ENCODE results near the gene SEMA5B.

SEMA5B gene

DNA sequence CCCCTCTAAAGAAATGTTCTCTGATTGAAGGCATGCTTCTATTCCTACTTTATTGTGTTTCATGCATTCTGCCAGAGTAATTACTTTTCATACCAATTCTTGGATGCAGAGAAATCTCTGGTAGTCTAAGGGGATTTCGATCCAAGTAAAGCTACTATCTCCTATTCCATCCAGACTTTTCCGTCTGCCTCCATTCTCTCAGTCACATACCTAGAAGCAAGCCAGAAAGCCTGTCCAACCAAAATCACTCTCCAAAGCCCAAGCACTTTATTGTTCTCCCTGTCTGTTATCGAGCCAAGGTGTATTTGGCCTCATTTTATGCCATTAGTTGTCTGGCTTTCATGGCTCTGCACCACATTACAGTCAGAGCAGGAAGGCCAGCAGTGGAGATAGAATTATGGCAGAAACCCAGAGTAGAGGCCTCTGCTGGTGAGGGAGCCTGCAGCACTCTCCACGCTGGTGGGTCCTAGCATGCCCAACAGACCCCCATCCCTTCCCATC lies 136.8 kb downstream of the SEMA5B start:
- no peak for DNase-seq (ENCODE audit: low spot score)

DNA sequence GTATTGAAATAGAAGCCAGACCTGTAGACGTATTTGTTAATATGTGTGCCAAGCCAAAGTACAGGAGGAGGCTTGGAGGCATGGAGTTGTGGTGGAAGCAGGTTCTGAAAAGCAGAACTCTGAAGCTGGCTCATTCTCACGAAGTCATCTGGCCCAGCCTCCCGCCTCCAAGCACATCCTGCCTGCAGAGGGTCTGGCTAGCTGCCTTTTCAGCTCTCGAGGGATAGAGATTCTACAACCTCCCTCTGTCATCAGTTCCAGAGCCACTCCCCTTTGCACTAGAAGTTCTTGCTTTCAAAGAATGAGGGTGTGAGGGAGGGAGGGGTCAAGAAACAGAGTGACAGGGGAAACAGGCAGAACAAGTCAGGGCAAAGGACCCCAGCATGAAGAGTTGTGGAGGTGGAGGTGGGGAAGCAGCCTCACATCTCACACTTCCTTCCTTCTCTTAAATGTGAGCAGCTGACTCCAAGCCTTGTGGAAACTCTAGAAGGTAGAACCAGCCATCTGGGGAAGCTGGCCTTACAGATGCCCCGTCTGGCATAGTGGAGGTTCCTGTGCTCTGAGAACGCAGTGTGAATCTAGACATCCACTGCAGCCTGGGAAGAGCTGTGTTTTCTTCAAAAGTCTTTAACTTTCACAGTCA lies 137.4 kb downstream of the SEMA5B start:
- DNase-seq (ENCODE audit: low spot score) = peak; percentile 85

GRCh38 chr3:122886946-122887345 lies 140.6 kb downstream of the SEMA5B start:
- DNase-seq (ENCODE audit: low spot score) = no peak

DNA sequence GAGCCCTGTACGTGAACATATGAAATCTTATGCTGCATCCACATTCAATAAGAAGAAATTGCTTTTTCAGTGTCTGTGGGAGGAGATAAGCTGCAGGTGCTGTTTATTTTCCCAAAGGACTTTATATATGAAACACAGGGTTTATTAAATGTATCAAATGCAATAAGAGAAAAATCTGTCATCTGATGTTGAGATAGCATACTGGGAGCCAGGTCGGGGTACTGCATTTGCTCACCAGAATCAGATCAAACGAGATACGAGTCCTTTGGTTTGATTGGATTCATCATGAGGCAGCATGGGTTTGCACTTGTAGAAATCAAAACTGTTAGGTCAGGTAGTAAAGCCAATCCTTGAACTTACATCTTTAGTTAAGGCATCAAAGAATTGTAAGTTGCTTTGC lies 141.3 kb downstream of the SEMA5B start:
- DNase-seq (ENCODE audit: low spot score) = no peak

DNA sequence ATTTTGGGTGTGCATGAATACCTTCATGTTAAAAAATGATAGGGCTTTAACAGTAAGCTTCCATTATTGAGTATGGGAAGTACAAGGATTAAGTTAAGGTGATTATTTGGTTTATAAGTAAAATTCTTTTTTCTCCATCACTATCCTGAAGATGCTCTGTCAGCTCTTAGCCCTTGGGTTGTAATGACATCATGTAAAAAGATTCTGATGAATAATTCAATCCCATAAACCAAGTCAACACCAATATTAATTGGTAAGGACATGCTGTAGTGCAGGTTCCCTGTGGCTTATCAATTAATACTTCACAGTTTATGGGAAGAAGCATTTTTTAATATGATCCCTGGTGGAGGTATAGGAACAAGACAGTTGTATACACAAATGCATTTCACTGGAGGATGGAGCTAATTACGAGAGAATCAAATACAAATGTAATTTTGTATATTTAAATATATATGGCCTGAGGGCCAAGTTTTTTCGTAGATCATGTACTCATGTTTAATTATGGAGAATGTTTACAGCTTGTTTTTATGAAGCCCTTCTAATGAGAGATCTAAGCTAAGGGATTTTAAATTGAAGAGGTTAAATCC lies 145.1 kb downstream of the SEMA5B start:
- no peak for DNase-seq (ENCODE audit: low spot score)

DNA sequence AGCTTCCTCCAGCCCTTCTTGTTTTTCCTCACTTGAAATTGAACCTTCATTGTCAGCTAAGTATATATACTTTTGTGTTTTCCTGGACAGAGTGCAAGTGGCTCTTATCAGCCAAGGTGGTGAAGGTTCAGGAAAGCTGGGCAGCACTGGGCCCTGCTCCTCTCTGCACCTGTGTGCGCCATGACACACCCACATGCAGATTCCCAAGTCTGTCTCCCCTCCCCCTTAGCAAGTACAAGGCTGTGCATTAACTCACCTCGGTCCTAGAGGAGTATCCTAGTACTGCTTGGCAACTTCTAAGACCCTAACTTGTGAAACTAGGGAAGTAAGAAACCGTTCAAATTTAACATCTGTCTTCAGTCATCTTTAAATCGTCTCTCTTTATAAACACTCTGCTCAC lies 146.9 kb downstream of the SEMA5B start:
- DNase-seq (ENCODE audit: low spot score) = no peak

- DNase-seq (ENCODE audit: low spot score) = no peak
Observed at GRCh38 chr3:122880173-122880572, 147.4 kb downstream of the SEMA5B start.

GRCh38 chr3:122875547-122876127 lies 151.9 kb downstream of the SEMA5B start:
- no peak for DNase-seq (ENCODE audit: low spot score)

DNA sequence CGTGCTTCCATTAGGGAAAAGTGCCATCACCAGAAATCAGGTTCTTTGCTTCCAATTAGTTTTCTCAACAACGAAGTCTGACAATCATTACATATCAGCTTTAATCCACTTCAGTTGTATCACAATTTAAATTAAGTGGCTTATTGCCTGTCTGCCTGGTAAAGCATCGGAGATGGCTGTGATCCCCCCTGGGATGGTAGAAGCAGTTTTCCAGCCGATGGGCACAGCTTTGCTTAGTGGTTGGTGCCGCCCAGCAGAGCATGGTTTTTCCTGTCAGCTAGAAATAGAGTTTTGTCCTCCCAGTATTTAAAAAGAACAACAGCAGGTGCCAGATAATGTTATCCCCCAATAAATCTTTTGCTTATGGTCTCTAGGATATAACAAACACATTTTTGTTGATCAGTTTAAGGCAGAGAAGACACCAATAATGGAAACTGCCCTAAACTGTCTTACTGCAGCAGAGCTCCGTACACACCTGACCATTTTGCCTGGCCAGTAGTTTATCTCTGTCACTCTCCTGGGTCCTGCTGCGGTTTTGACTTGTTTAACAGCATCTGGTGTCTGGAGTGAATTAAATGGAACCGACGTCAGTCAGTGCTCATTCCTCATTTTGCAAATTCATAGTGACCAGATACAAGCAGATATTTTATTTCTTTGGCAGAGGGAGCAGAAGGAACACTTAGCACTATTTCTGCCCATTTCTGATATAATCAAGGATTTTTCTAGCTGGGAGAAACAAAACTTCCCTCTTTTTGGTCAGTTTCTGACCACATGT lies 153.6 kb downstream of the SEMA5B start:
- DNase-seq (ENCODE audit: low spot score) = no peak

GRCh38 chr3:122868322-122868721 lies 159.2 kb downstream of the SEMA5B start:
- DNase-seq (ENCODE audit: low spot score) = no peak

- DNase-seq (ENCODE audit: low spot score) = no peak
Observed at GRCh38 chr3:122864498-122864897, 163.1 kb downstream of the SEMA5B start.

- no peak for DNase-seq (ENCODE audit: low spot score)
Observed at GRCh38 chr3:122862381-122862780, 165.2 kb downstream of the SEMA5B start.

Measured in left forelimb (tissue), 1 donor.